GM20431 (cell line): Measurements from ENCODE around the gene CKS1B.
"Not testable (repeated sequence)": the region's sequence is repeated elsewhere in the genome, so short reads cannot be mapped to it uniquely, and the experiment has no call there.

ENCODE experiments used
- in situ Hi-C: fragments of 300-500 bp; cut with MseI, MboI; formaldehyde crosslinking; loops from one replicate; pipeline ENCODE4 v1.15.0; 2020; ENCODE audit warnings: low sequenced_read_pairs; ENCODE audit not compliant: unreplicated experiment

CKS1B gene

GRCh38 chr1:154962156-154962749 is 12.2 kb upstream of the CKS1B start:
- in situ Hi-C loops = no loop called here

DNA sequence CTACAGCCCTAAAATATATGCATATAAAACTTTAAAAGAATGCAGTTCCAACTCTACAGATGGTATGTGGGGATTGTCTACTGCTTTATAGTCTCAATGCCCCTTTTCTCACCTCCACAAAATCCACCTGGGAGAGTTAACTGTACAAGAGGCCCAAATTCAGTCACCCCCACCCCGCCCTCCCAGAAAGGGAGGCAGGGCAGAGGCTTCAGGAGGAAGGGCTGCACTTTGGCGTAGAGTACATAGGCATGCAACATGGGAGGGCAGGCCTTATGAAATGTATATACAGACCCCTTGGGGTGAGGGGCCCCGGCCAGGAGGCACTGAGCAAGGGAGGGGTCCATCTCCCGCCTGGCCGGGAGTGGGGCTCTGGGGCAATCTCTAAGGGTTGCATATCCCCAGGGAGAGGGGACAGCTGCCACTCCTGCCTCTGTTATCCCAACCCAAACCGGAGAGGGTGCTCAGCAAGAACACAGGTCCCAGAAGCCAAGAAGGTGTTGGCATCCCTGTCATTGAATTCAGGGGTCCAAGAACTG is 11.6 kb upstream of the CKS1B start:
- in situ Hi-C loops = no loop called here

GRCh38 chr1:154963643-154964042 is 10.8 kb upstream of the CKS1B start:
- in situ Hi-C loops = no loop called here

GRCh38 chr1:154964359-154964758 is 10.1 kb upstream of the CKS1B start:
- in situ Hi-C loops = no loop called here

- in situ Hi-C loops = no loop called here
These were observed 8.4 kb upstream of the CKS1B start for GRCh38 chr1:154966111-154966510.

DNA sequence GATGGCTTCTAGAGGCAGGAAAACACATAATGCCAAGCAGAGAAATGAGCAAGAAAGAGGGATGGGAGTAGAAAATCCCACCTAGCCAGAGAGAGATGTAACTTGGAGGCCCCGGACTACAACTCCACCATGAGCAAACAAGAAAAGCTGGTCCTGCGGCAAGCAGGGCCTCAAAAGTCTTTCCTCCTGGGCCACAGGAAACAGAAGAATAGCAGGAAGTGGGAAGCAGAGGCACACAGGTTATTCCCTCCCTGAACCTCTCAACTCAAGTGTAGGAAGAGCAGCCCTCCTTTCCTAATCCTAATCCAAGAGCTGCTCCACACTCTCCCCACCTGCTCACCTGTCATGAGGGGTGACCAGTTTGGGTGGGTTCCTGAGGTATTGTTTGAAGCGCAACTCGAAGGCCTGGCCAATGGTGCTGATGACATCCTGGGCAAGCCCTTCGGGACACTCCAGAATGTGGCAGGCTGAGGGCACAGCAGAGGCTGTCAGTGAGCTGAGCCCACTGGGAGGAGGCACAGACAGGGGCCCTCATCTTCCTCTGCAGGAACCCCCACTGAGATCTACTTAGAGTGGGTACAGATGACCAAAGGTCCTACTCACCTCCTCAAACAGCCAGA is 7.0 kb upstream of the CKS1B start:
- in situ Hi-C loops = no loop called here

- in situ Hi-C loops = no loop called here
These were observed 5.8 kb upstream of the CKS1B start for GRCh38 chr1:154968731-154969130.

DNA sequence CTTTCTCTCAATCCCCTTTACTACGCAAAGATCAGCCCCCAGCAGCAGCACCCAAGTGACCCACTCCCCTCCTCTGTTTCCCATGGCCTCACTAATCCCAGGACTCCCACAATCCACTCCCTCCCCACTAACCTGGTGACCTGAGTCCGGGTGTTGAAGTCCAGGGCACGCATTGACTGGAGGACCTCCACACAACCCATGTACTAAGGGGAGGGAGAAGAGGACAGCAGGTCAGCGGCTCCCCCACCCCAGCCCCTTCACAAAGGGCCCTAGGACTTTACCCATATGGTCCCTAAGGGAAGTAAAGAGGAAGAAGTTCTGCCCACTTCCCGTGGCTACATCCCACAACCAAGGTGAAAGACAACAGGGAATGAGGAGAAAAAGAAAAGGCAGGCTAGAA is 5.2 kb upstream of the CKS1B start:
- in situ Hi-C loops = no loop called here

- in situ Hi-C loops = no loop called here
These were observed 4.5 kb upstream of the CKS1B start for GRCh38 chr1:154969860-154970452.

DNA sequence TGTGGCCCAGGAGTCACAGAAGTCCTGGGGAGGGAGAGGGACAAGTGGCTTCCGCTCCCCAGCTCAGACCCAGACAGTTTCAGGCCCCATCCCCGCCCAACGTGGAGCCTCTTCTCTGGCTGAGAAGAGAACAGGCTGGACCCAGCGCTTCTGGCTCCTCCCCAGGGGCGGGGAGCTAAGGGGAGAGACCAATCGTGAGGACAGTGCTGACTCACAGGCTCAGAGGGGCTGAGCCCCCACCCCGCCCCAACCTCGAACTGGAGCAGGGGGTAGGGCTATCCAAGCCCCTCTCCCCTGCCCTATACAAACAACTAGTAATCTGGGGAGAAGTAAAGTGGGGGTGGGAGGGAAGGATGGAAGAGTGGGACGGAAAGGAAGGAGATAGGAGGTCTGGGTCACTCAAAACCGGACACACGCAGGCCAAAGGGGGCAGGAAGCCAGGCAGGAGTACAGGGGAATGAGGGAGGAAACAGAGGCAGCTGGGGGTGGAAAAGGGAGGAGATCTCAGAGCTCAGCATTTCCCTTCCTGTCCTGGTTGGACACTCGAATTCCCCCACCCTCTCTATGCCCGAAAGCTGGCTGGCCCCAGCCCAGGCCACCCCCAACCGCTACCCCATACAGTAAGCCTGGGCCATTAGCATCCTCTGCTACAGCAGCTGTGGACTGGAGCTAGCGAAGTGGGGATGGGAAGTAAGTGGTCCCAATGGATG is 3.7 kb upstream of the CKS1B start, which contains the start of gene SHC1:
Gene SHC1 (minus strand): TSS at position 117 of the 710 bp plus-strand sequence. CDS start 221 bp downstream, outside the sequence.
- in situ Hi-C loops = no loop called here

- in situ Hi-C loops = no loop called here
These were observed 3.0 kb upstream of the CKS1B start for GRCh38 chr1:154971341-154971998.

DNA sequence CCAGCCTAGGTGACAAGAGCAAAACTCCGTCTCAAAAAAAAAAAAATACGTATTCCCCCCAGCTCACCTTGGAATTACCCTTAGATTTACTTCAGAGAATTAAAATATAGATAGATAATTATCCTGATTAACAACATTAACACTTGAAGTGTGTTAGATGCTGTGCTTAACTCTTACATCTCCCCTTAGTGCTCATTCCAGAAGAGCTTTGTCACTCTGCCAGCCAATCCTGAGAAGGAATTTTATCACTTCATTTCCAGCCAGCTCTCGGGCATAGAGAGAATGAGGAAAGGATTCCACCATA is 2.3 kb upstream of the CKS1B start:
- in situ Hi-C loops = no loop called here

DNA sequence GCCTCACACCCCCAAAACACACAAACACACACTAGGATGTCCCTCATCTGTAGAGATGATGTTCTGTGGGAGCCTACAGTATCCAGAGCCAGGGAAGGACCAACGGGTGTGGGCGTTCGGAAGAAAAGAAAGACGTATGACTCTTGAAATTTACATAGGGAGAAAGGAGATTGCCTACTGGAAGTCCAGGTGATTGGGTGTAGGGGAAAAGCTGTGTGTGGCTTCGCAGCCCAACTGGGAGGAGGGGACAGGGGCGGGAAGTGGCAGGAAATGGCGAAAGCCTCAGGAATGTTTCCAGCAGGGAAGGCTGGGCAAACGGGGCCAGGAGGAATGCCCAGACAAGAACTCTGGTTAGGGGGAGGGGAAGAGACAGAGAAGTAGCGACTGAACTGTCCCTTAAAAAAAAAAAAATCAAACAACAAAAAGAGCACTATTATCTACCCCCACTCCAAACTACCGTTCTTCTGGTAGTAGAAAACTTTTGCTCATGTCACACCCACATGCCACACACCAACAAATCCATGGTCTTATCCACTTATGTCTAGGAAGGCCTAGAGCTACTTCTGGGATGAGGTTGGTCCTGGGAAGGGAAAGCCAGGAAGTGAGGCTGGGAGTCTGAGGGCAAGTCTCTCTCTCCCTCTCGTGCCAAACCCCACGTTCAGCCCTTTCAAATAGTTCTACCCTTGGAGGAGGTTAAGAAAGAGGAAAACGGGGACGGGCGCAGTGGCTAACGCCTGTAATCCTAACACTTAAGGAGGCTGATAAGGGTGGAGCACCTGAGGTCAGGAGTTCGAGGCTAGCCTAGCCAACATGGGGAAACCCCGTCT is 1.8 kb upstream of the CKS1B start:
- in situ Hi-C loops = no loop called here

GRCh38 chr1:154973344-154974101 is 958 bp upstream of the CKS1B start:
- in situ Hi-C loops = no loop called here

DNA sequence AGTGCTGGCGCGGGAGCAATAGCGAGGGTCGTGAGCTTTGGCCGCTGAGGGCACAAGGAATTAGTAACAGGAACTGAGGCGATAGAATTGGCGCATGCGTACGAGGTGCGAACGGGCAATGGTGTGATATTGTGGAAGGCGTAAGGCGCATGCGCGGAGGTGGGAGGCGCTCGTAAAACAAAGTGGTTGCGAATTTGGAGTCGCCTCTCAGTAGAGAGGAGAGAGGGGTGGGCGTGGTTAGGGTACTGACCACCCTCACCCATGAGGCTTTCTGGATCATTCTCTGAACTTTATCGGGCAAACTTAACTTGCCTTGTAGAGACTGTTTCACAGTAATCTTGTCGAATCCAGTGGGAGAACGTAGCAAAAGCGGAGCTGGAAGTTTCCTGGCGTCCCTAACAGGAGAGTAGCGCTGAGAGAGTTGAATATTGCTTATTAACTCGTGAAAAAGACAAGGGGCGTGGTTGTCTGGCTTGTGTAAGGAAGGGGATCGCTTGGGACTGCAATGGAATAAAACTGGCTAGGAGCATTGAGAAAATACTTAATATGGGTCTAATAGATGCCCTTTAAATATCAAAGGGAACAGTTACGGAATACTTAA is 427 bp downstream of the CKS1B start:
- in situ Hi-C loops = no loop called here

DNA sequence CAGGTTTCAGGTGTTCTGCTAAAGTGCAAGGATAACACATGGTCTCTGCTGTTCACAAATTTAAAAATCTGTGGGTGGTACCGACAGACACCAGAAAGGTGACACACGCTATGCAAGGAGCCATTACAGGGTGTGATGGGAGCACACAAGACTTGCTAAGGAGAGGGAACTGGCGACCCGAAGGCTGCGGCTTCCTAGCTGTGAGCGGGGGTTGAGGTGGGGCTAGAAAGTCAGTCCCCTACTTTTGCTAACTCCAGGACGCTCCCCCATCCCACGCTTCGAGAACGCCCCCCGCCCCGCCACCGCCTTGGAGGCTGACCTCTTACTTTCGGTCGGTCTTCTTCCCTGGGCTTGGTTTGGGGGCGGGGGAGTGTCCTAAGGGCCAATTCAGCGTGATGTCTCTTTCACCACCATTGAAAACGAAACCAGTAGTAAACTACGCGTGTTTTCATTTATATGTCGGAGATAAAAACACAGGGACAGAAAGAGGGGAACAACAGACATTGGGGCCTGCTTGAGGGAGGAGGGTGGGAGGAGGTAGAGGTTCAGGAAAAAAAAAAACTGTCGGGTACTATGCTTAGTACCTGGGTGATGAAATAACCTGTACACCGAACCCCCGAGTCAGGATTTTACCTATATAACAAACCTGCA is 1.1 kb downstream of the CKS1B start:
- in situ Hi-C loops = no loop called here

DNA sequence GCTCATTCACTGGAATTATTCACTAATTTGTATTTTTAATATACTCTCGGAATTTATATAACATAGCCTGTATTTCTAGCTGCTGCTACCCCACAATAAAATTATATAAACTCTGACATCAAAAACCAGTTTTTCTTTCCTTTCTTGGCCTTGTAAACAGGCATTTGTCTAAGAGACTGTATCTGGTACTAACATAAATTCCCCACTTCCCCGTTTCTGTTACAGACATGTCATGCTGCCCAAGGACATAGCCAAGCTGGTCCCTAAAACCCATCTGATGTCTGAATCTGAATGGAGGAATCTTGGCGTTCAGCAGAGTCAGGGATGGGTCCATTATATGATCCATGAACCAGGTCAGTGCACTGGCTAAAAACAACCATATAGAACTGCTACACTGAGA is 3.3 kb downstream of the CKS1B start:
- in situ Hi-C loops = not testable (repeated sequence)

DNA sequence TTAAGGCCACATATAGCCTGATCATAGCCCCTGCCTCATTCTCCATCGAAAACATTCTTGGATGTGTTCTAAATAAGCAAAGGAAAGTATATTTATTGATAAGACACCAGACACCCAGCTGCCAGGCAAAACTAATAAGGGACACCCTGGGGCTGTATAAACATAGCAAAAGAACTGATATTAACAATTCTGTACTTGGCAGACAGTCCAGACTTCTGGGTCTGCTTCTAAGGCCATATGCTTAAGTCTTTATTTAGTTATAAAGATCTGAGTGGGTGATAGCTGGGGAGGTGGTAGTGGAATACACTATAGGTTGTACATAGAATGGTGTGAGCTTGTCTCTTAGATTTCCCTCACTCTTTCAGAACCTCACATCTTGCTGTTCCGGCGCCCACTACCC is 3.9 kb downstream of the CKS1B start:
- in situ Hi-C loops = no loop called here
